HAP-1 (cell line): ENCODE data around the gene BRD3OS.

ENCODE experiments used
- DNase-seq, 2 experiments: peaks; one replicate each; pipeline ENCODE4 v3.0.0-alpha.2; 2016 to 2020; ENCODE audit warnings: low spot score in 2 of 2
- H3K27me3 ChIP-seq: fragments of 250-450 bp; sonication (Bioruptor Pico); 2 replicates; pipeline ENCODE4 v1.5.1; 2020; ENCODE audit warnings: low read depth, mild to moderate bottlenecking, moderate library complexity
- H3K36me3 ChIP-seq: fragments of 250-450 bp; sonication (Bioruptor Pico); replicated peaks from 2 replicates; pipeline ENCODE4 v1.5.1; 2020; ENCODE audit warnings: mild to moderate bottlenecking
- H3K4me1 ChIP-seq: fragments of 250-450 bp; sonication (Bioruptor Pico); 2 replicates; pipeline ENCODE4 v1.5.1; 2020; ENCODE audit warnings: mild to moderate bottlenecking
- H3K4me3 ChIP-seq: fragments of 250-450 bp; sonication (Bioruptor Pico); 2 replicates; pipeline ENCODE4 v1.5.1; 2020; ENCODE audit warnings: mild to moderate bottlenecking, moderate library complexity
- H3K9me3 ChIP-seq: fragments of 250-450 bp; sonication (Bioruptor Pico); 2 replicates; pipeline ENCODE4 v1.5.1; 2020; ENCODE audit warnings: mild to moderate bottlenecking, moderate library complexity
- in situ Hi-C: fragments of 300-500 bp; cut with MboI; formaldehyde crosslinking; loops from 3 replicates; pipeline ENCODE4 v1.14.3; 2020; ENCODE audit warnings: low sequenced_read_pairs, inconsistent platforms, mixed read lengths

The BRD3OS gene

GRCh38 chr9:134040176-134040565 lies 14.9 kb downstream of the BRD3OS start:
- H3K36me3 ChIP-seq, result peaks cover 78% of the 10 kb centered on the region

GRCh38 chr9:134040781-134041648 lies 15.7 kb downstream of the BRD3OS start:
- in situ Hi-C loops, result no loop called here
- Histone ChIP-seq H3K9me3 (no peaks in the 10 kb centered on the region), H3K36me3 (peaks cover 75% of the 10 kb centered on the region), H3K4me3 (no peak overlapping the region), H3K4me1 (no peaks in the 10 kb centered on the region), H3K27me3 (no peaks in the 10 kb centered on the region)
- no peak for DNase-seq

More at GRCh38 chr9:134040176-134040565, 14.9 kb downstream of the BRD3OS start:
- in situ Hi-C loops, result no loop called here
- Histone ChIP-seq H3K9me3 (no peaks in the 10 kb centered on the region), H3K4me1 (no peaks in the 10 kb centered on the region), H3K27me3 (no peaks in the 10 kb centered on the region), H3K4me3 (no peak overlapping the region)
- DNase-seq, result no peak

- H3K4me3 ChIP-seq, result no peak overlapping the region
- in situ Hi-C loops, result no loop called here
- DNase-seq, result no peak
- H3K27me3 ChIP-seq, result no peaks in the 10 kb centered on the region
- H3K9me3 ChIP-seq, result no peaks in the 10 kb centered on the region
- peaks cover 75% of the 10 kb centered on the region for H3K36me3 ChIP-seq
- H3K4me1 ChIP-seq, result no peaks in the 10 kb centered on the region
Measured at GRCh38 chr9:134041649-134041962, 16.3 kb downstream of the BRD3OS start.

GRCh38 chr9:134043531-134043988 lies 18.3 kb downstream of the BRD3OS start:
- no peaks in the 10 kb centered on the region for H3K9me3 ChIP-seq
- H3K36me3 ChIP-seq, result peaks cover 86% of the 10 kb centered on the region
- H3K4me1 ChIP-seq, result no peaks in the 10 kb centered on the region
- no peak overlapping the region for H3K4me3 ChIP-seq
- DNase-seq, result no peak
- in situ Hi-C loops, result no loop called here
- no peaks in the 10 kb centered on the region for H3K27me3 ChIP-seq

GRCh38 chr9:134044944-134045343 lies 19.7 kb downstream of the BRD3OS start:
- Histone ChIP-seq H3K4me1 (no peaks in the 10 kb centered on the region), H3K27me3 (no peaks in the 10 kb centered on the region), H3K9me3 (no peaks in the 10 kb centered on the region), H3K4me3 (no peak overlapping the region), H3K36me3 (peaks cover 85% of the 10 kb centered on the region)
- in situ Hi-C loops, result no loop called here
- DNase-seq, result no peak

- in situ Hi-C loops, result no loop called here
- Histone ChIP-seq H3K9me3 (no peaks in the 10 kb centered on the region), H3K4me3 (no peak overlapping the region), H3K4me1 (no peaks in the 10 kb centered on the region), H3K36me3 (peaks cover 85% of the 10 kb centered on the region), H3K27me3 (no peaks in the 10 kb centered on the region)
- no peak for DNase-seq
Measured at GRCh38 chr9:134045841-134046544, 20.7 kb downstream of the BRD3OS start.

- H3K36me3 ChIP-seq, result peaks cover 85% of the 10 kb centered on the region
- no peaks in the 10 kb centered on the region for H3K27me3 ChIP-seq
- in situ Hi-C loops, result no loop called here
- no peak overlapping the region for H3K4me3 ChIP-seq
- no peaks in the 10 kb centered on the region for H3K4me1 ChIP-seq
- no peak for DNase-seq
- H3K9me3 ChIP-seq, result no peaks in the 10 kb centered on the region
Measured at GRCh38 chr9:134046894-134047681, 21.8 kb downstream of the BRD3OS start.

GRCh38 chr9:134047868-134048581 lies 22.7 kb downstream of the BRD3OS start:
- in situ Hi-C loops, result no loop called here
- Histone ChIP-seq H3K9me3 (no peaks in the 10 kb centered on the region), H3K4me3 (no peak overlapping the region), H3K36me3 (peaks cover 88% of the 10 kb centered on the region), H3K4me1 (no peaks in the 10 kb centered on the region), H3K27me3 (no peaks in the 10 kb centered on the region)
- DNase-seq, result no peak

- in situ Hi-C loops, result no loop called here
- Histone ChIP-seq H3K27me3 (no peaks in the 10 kb centered on the region), H3K4me1 (no peaks in the 10 kb centered on the region), H3K36me3 (peaks cover 85% of the 10 kb centered on the region), H3K9me3 (no peaks in the 10 kb centered on the region), H3K4me3 (no peak overlapping the region)
- DNase-seq, result no peak
Measured at GRCh38 chr9:134048582-134048968, 23.3 kb downstream of the BRD3OS start.

- DNase-seq, result no peak
- no peak overlapping the region for H3K4me3 ChIP-seq
- H3K9me3 ChIP-seq, result no peaks in the 10 kb centered on the region
- H3K4me1 ChIP-seq, result no peaks in the 10 kb centered on the region
- peaks cover 78% of the 10 kb centered on the region for H3K36me3 ChIP-seq
- H3K27me3 ChIP-seq, result no peaks in the 10 kb centered on the region
- in situ Hi-C loops, result no loop called here
Measured at GRCh38 chr9:134049236-134049635, 24.0 kb downstream of the BRD3OS start.

- H3K4me3 ChIP-seq, result no peak overlapping the region
- no peak for DNase-seq
- H3K36me3 ChIP-seq, result peaks cover 72% of the 10 kb centered on the region
- in situ Hi-C loops, result no loop called here
- H3K27me3 ChIP-seq, result no peaks in the 10 kb centered on the region
- no peaks in the 10 kb centered on the region for H3K4me1 ChIP-seq
- H3K9me3 ChIP-seq, result no peaks in the 10 kb centered on the region
Measured at GRCh38 chr9:134049772-134050588, 24.7 kb downstream of the BRD3OS start.

- peaks cover 70% of the 10 kb centered on the region for H3K36me3 ChIP-seq
- no peak for DNase-seq
- in situ Hi-C loops, result no loop called here
Measured at GRCh38 chr9:134050726-134051125, 25.4 kb downstream of the BRD3OS start.

GRCh38 chr9:134051319-134051718 lies 26.0 kb downstream of the BRD3OS start:
- no peaks in the 10 kb centered on the region for H3K9me3 ChIP-seq
- in situ Hi-C loops, result no loop called here
- H3K36me3 ChIP-seq, result peaks cover 64% of the 10 kb centered on the region
- no peaks in the 10 kb centered on the region for H3K27me3 ChIP-seq
- DNase-seq, result no peak
- no peak overlapping the region for H3K4me3 ChIP-seq
- H3K4me1 ChIP-seq, result no peaks in the 10 kb centered on the region

More at GRCh38 chr9:134050726-134051125, 25.4 kb downstream of the BRD3OS start:
- Histone ChIP-seq H3K27me3 (no peaks in the 10 kb centered on the region), H3K9me3 (no peaks in the 10 kb centered on the region), H3K4me3 (no peak overlapping the region), H3K4me1 (no peaks in the 10 kb centered on the region)
